HG02938 (cell line): ENCODE data around the gene GOLGB1.
"Not testable (repeated sequence)": the region's sequence is repeated elsewhere in the genome, so short reads cannot be mapped to it uniquely, and the experiment has no call there.

Source experiments
- ATAC-seq: cut with Tn5 transposase; IDR thresholded peaks from one replicate; pipeline ENCODE4 v1.9.1; 2021; ENCODE audit warnings: mild to moderate bottlenecking, moderate library complexity; ENCODE audit not compliant: unreplicated experiment

The GOLGB1 gene, protein sequence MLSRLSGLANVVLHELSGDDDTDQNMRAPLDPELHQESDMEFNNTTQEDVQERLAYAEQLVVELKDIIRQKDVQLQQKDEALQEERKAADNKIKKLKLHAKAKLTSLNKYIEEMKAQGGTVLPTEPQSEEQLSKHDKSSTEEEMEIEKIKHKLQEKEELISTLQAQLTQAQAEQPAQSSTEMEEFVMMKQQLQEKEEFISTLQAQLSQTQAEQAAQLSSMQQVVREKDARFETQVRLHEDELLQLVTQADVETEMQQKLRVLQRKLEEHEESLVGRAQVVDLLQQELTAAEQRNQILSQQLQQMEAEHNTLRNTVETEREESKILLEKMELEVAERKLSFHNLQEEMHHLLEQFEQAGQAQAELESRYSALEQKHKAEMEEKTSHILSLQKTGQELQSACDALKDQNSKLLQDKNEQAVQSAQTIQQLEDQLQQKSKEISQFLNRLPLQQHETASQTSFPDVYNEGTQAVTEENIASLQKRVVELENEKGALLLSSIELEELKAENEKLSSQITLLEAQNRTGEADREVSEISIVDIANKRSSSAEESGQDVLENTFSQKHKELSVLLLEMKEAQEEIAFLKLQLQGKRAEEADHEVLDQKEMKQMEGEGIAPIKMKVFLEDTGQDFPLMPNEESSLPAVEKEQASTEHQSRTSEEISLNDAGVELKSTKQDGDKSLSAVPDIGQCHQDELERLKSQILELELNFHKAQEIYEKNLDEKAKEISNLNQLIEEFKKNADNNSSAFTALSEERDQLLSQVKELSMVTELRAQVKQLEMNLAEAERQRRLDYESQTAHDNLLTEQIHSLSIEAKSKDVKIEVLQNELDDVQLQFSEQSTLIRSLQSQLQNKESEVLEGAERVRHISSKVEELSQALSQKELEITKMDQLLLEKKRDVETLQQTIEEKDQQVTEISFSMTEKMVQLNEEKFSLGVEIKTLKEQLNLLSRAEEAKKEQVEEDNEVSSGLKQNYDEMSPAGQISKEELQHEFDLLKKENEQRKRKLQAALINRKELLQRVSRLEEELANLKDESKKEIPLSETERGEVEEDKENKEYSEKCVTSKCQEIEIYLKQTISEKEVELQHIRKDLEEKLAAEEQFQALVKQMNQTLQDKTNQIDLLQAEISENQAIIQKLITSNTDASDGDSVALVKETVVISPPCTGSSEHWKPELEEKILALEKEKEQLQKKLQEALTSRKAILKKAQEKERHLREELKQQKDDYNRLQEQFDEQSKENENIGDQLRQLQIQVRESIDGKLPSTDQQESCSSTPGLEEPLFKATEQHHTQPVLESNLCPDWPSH (N-terminal part only)

DNA sequence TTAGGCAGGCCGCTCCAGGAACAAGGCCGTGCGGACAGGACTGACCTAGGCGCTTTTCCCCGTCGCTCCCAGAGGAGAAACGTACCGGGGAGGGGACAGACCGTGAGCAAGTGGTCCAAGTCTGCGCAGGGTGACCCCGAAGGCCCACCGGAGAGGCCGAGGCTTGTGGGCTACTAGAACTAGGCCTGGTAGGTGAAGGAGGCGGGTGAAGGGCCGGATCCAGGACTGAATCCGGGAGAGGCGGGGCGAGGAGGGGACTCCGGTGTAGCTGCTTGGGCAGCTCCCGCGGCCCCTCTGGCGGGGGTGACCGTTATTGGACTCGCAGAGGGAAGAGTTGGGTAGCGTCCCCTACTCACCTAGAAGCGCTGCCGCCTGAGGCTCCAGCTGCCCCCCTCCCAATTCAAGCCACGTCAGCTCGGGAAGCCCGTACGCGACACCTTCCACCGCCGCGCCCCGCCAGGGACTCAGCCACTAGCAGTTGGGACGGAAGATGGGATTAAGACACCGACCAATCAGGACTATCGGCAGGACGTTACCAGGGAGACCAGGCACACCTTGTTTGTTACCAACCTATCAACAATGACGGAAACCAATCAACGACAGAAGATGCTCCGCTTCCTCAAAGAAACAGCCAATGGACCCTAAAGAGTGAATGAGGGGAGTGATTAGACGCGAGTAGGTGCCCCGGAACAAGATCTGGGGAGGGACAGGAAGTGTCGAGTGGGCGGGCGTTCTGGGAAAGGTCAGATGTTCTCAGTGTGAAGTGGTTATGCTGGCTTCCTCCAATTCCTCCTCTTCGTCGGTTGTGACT lies at the start of gene GOLGB1:
TSS of gene GOLGB1 (minus strand) at position 466 of the 811 bp plus-strand sequence. CDS start 18,770 bp downstream, outside the sequence.
- ATAC-seq = peak; percentile 96

DNA sequence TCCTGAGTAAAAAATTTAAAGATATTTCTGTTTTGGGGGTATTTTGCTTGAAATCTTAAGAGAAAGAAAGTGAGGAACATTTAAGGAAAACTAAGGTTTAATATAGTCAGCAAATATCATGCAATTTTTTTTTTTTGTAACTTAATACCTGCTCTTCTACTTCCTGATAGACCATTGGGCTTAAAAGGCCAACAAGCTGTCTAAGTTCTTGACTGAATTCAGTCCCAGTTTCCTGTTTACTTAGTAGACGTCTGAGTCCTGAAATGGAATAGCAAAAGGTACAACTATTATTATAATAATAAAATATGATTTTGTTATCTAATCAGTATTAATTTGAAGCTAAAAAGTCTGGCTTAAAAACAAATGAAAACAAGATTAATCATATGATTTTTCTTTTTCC lies 47.4 kb upstream of the GOLGB1 start:
- ATAC-seq = no peak

DNA sequence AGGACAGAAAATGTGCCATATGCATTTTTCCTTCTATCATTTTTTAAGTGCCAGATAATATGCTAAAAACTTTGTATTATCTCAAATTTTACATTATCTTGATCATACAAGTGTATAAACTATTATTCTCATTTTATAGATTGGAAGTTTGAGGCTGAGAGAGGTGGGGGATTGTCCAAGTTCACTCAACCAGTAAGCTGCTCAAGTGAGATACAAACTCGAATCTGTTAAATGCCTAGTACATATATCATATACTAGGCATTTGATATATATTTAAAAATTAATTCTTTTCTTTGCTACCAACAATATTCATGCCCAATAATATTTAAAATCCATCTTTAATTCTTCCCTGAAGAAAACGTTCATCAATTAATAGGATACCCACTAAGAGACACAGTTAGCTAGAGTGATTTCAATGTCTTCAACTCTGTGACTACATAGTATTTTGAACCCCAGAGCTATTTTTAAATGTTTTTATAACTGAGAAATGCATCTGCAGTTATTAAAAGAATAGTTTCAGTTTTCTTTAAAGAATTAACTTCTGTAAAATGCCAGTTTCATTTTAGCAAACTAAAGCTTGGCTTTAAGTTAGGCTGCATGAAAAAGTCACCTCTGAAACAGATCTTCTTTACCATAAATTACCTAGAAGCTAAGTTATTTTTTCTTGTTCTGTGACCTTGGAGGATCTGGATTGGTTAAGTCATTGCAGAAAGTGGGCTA lies 44.9 kb upstream of the GOLGB1 start:
- ATAC-seq = no peak

DNA sequence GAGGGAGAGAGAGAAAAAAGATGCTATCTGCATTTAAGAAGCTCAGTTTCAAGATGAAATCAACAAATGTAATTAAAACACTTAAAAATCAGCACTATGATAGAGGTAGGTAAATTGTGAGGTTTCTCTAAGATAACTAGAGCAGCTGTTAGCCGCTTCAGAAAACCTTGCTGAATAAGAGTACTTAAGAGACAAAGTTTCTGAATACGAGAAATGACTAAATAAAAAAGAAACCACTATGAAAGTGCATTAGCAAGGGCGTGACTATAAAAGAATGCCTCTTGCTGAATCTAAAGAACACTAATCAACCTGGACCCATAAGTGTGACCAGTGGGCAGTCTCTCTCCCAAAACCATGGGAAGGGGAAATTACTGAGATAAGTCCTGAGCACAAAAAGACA lies 43.5 kb upstream of the GOLGB1 start:
- no peak for ATAC-seq

DNA sequence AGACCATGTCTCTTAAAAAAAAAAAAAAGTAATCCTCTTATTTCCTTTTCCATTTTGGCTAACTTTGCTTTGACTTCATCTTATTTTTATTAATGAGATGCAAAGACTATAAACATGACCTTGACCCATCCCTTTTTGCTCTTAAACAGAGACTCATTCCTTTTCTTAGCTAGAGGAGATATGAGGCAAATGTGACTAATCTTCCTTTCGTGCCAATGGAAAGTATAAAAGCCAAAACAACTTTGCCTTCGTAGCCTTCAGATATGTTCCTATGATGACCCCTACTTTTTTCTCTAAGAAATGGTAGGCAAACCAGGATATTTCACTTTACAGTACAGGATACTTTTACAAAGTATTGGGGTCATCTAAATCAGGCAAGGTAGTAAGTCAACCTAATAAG lies 36.9 kb upstream of the GOLGB1 start:
- no peak for ATAC-seq

DNA sequence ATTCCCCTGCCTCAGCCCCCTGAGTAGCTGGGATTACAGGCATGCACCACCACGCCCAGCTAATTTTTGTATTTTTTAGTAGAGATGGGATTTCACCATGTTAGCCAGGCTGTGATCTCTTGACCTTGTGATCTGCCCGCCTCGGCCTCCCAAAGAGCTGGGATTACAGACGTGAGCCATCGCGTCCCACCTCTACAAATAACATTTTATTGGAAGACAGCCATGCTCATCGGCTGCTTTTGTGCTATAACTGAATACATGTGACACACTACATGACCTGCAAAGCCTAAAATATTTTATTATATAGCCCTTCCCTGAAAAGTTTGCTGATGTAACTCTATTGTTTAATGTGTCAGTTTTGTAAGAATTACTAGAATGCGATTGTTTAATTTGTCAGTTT lies 33.2 kb upstream of the GOLGB1 start:
- ATAC-seq = not testable (repeated sequence)

DNA sequence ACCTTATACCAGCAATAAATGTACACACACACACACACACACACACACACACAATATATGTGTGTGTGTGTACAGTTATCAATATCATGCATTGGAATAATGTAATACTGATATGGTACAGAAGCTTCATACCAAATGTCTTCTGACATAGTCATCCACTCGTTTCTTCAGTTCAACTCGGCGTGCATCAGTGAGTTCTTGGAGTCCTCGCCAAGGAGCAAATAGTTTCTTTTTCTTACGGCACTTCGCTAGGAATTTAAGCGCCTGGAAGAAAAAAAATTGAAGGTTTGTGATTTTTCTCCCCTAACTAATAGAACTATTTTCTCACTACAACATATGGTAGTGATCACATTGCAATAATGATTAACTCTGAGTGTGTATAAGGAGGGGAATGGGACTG lies 32.1 kb upstream of the GOLGB1 start:
- no peak for ATAC-seq

DNA sequence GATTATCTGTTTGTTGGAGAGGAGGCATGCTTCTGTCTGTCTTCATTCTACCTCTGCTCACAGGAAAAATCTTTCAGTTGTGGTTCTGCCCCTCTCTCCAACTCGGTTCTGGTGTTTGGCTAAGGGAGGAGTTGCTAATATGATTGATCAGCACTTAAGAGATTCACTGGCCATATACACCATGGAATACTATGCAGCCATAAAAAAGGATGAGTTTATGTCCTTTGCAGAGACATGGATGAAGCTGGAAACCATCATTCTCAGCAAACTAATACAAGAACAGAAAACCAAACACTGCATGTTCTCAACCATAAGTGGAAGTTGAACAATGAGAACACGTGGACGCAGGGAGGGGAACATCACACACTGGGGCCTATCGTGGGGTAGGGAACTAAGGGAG lies 25.6 kb upstream of the GOLGB1 start:
- not testable (repeated sequence) for ATAC-seq

DNA sequence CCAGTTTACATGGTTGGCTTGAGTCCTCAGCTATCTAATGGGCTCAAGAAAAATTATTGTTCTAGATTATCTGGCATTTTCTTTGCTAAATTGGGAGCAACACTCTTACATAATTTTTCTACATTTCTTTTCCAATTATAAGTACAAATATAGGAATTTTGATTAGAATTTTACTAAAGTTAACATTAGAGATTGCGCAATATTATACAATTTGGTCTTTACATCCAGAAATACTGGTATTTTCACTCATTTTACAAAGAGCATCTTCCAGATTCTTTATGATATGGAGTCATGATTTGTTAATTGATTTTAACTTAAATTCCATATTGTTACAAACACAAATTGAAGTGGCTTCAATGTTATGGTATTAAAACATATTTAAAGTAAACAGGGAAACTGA lies 19.7 kb upstream of the GOLGB1 start:
- no peak for ATAC-seq

DNA sequence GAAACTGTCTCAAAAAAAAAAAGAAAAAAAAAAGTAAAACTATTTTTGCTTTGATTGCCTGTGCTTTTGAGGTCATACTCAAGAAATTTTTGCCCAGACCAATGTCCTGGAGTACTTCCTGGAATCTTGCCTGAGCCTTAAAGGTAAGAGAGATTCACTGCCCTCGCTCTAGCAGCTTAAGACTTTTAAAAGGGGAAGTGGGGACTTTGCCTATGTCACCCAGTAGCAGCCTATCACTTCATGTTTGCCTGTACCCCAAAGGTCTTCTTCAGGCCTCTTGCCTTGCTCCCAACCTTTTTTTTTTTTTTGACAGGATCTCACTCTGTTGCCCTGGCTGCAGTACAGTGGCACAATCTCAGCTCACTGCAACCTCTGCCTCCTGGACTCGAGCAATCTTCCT lies 18.9 kb upstream of the GOLGB1 start:
- ATAC-seq = no peak

DNA sequence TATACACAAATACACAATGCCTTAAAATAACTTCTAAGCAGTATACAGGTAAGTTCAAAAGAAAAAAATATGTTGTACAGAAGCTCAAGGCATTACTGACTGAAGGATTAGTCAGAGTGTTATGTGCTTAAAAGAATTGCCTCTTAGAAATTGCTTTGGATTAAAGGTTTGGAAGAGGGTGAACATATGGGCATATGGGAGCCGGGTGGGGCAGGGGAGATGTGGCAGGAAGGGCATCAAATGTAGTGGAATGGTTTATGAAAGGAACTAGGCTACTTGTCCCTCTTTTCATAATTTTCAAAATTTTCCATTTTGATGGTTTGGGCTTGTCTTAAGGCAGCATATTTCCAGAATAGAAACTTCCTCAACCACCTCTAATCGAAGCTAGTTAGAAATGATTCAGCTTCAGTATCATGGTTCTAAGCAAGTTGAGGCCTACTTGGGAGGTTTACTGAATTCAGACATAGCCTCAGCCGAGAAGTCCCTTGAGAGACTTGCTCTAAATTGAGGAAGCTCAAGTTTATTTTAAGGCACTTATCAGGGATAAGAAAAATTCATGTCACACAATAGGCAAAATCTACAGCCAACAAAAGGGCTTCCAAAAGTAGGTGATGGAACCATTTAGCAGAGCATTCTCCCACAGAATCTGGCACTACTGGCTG lies 10.1 kb upstream of the GOLGB1 start:
- ATAC-seq = no peak

DNA sequence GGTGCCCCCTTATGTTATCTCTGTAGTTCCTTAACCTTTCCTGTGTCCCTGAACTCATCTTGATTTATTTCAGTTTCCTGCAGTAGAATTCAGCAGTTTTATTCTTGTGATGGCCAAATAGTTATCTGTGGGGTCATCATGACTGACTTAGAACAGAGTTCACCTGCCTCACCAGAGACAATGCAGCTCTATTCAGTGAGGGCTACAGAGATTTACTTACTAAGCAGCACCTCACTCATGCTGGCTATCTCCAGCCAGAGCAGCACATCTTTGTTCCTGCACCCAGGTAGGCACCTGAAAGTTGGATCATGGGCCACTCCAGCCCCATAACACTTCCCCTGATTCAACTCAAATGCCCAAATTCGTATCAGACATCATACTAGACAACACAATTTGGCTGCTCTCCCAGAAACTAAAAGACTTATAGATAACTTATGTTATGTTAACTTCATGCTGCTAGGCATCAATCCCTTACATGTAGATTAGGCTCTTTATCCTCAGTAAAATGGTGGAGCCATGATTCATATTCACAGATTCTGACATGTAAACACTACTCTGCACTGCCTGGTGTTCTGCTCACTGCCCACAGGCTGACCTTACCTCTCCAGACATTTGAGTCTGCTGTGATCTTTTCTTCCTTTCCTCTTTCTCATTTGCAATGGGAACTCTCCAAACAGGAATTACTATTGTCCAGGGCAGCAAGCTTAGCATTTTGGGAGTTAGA lies 9.3 kb upstream of the GOLGB1 start:
- no peak for ATAC-seq

DNA sequence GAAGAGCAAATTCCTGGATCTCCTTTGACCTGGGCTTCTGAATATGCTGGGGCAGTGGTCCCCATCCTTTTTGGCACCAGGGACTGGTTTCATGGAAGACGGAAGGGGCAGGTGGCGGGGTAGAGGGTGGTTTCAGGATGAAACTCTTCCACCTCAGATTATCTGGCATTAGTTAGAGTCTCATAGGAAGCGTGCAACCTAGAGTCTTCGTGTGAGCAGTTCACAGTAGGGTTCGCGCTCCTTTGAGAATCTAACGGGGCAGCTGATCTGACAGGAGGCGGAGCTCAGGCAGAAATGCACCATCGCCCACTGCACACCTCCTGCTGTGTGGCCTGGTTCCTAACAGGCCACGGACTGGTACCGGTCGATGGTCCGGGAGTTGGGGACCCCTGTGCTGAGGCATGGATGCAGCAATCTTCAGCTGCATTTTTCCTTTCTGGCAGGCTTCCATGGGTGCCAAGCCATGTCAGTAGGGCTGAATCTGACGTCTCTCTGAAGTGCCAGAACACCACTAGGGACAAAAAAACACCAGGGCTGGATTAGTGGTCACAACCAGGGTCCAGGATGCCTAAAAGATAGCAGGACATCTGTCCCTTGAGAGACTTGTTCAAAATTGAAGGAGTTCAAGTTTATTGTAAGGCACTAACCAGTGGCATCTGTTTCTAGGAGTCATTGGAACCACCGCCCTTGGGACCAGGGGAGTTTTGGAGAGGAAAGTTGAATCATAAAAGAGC lies 8.4 kb upstream of the GOLGB1 start:
- ATAC-seq = no peak

DNA sequence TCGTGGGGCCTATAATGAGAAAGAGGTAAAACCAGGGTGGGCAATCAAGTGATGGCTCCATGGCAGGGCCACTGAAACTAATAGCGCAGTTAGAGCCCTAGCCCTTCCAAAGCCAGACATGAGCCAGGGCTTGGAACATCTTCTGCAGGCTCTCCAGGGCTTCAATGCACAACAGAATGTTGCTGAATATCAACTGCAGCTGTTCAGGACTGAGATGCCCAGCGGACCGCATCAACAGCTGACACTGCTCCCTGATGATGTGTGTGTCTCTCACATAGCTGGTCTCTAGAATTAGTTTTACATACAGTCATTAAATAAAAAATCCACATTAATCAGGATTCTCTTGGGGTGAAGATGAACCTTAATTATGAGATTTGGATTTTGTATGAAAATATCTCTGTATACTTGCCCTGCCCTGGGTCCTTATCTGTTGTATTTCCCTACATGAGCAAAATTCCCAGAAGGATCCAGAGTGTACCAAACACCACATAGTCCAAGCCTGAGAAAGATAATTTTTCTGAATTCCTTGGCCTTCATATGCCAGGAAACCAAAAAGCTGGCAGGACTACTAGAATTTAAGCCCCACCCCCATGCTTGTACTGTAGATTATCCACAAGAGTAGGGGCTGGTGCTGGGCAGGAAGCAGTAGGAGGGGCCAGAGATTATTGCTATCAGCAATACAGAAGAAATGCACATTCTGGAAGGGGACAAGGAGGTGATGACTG lies 7.7 kb upstream of the GOLGB1 start:
- ATAC-seq = no peak

DNA sequence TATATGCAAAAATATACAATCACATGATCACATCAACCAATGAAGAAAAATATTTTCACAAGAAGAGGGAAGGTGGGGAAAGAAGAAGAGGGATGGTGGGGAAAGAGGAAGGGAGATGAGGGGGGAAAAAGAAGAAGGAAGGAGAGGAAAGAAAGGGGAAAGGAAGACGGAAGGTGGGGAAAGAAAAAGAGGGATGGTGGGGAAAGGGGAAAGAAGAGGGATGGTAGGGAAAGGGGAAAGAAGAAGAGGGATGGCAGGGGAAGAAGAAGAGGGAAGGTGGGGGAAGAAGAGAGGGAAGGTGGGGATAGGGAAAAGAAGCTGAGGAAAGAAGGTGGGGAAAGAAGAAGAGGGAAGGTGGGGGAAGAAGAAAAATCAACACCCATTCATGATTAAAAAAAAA lies 3.2 kb upstream of the GOLGB1 start:
- ATAC-seq = no peak

DNA sequence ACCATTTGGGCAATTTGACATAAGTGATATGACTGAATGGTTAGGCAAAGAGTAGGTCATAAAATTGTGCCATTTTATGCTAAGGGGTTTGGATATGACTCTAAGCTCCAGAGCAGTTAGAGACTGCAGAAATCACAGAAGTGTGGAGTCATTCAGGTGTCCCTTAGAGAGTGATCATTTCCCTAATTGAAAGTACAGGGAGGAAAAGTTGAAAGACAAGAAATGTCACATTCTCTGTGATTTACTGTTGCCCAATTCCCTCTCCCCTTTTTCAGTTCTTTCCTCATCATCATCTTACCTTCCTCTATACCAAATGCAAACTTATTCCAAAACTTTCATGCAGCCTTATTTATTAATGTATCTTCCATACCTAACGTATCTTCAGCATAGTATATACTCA lies 2.7 kb upstream of the GOLGB1 start:
- no peak for ATAC-seq

DNA sequence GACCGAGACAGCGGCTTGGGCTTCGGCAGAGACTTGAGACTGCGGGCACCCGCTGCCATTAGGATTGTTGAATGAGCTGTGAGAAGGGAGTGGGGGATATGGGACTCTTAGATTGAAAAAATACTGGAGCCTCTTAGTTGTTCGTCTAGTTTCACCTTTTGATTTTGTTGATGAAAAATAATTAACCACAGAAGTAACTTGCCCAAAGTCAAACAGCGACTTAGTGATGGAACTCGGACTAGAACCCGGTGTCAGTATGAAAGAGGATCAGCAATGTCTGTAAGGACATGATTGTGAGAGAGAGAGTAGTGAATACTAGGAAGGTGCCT lies 510 bp upstream of the GOLGB1 start:
- no peak for ATAC-seq
